HUES48 (cell line): ENCODE data around the gene TSC2.
A peak's percentile ranks its signal among the peaks of the same experiment; 100 is the strongest.

Experiments
- H3K27ac ChIP-seq: one replicate; pipeline ENCODE4 v1.7.0; 2013; ENCODE audit warnings: low read depth, low read length, inconsistent platforms
- H3K27me3 ChIP-seq: 2 replicates; pipeline ENCODE4 v1.6.1; 2013; ENCODE audit warnings: mild to moderate bottlenecking, low read length; ENCODE audit not compliant: control insufficient read depth, insufficient read depth
- H3K36me3 ChIP-seq: 2 replicates; pipeline ENCODE4 v1.6.1; 2013; ENCODE audit warnings: low read length; ENCODE audit not compliant: control insufficient read depth, insufficient read depth
- H3K4me1 ChIP-seq: 2 replicates; pipeline ENCODE4 v1.6.1; 2013; ENCODE audit warnings: mild to moderate bottlenecking, low read length; ENCODE audit not compliant: control insufficient read depth, insufficient read depth
- H3K4me3 ChIP-seq: 2 replicates; pipeline ENCODE4 v1.5.1; 2013; ENCODE audit warnings: mild to moderate bottlenecking, low read depth, low read length
- H3K9ac ChIP-seq: 2 replicates; pipeline ENCODE4 v1.6.1; 2013; ENCODE audit warnings: mild to moderate bottlenecking, low read depth, low read length, moderate library complexity
- H3K9me3 ChIP-seq: 2 replicates; pipeline ENCODE4 v1.6.1; 2013; ENCODE audit warnings: low read length; ENCODE audit not compliant: control insufficient read depth, insufficient read depth

TSC2 gene

GRCh38 chr16:2047330-2048115 is at the start of gene TSC2, which contains the start of gene NTHL1:
TSC2 (plus strand) TSS chr16:2047985; CDS start chr16:2048616, 631 bp downstream.
NTHL1 (minus strand) TSS chr16:2047834; CDS start chr16:2047823, 11 bp downstream.
- Histone ChIP-seq H3K4me1 (peaks cover 7% of the 10 kb centered on the region), H3K9ac (peak within 1 kb of the TSS; percentile 61), H3K9me3 (no peaks in the 10 kb centered on the region), H3K4me3 (peak within 1 kb of the TSS; percentile 93), H3K27me3 (no peaks in the 10 kb centered on the region), H3K27ac (peak within 1 kb of the TSS; percentile 47), H3K36me3 (peaks cover 31% of the 10 kb centered on the region)

DNA sequence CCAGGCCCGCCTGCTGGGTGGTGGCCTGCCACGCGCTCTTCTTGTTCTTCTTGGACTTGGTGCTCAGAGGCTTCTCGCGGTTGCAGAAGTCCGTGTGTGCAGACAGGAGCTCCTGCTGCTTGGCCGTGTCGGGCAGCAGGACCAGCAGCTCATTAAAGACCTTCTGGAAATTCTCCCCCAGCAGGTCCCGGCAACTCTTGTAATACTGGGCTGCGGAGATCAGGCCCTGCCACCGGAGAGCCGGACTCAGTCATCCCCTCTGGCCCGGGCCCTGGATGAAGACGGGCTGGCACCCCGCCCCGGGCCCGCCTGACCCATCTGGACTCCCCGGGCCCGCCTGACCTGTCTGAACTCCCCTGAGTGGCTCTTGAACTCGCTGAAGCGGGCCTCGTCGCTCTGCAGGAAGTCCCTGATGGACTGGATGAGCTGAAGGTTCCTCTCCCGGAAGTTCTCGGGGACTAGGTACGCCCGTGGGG is 49.4 kb upstream of the TSC2 start:
- Histone ChIP-seq H3K4me1 (no peaks in the 10 kb centered on the region), H3K27me3 (no peaks in the 10 kb centered on the region), H3K27ac (no peak overlapping the region), H3K9ac (no peak overlapping the region), H3K9me3 (no peaks in the 10 kb centered on the region), H3K4me3 (no peak overlapping the region), H3K36me3 (peaks cover 67% of the 10 kb centered on the region)

GRCh38 chr16:1998852-1999801 is 48.7 kb upstream of the TSC2 start:
- no peaks in the 10 kb centered on the region for H3K27me3 ChIP-seq
- peaks cover 1% of the 10 kb centered on the region; the same call in 1 of the 2 replicates for H3K4me1 ChIP-seq
- H3K27ac ChIP-seq: no peak overlapping the region
- H3K9me3 ChIP-seq: no peaks in the 10 kb centered on the region
- H3K4me3 ChIP-seq: no peak overlapping the region
- no peak overlapping the region for H3K9ac ChIP-seq
- peaks cover 68% of the 10 kb centered on the region for H3K36me3 ChIP-seq

DNA sequence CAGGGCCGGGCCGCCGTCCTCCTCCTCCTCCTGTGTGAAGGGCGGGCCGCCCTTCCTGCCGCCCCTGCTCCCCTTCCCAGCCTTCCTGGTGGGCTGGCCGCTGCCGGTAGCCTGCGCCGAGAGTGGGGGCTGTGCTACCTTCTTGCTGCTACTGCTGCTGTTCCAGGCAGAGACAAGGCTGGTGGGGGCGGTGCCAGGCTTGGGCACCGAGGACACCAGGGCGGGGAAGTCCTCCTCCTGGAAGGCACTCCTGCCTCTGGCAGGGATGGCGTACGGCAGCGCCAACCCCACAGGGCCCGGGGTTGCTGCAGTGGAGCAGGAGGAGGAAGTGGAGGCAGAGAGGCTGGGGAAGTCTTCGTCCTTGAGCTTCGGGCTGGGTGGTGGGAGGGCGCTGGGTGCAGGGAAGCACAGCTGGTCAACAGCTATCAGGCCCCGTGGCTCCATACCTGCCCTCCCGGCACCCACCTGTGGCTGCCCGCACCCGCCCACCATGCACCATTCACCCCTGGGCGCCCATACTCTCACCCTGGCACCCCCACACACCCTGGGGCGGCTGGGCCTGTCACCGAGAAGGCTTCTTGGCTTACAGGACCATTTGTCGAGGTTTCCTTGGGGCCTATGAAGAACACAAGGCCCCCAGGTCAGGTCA is 47.8 kb upstream of the TSC2 start:
- peaks cover 68% of the 10 kb centered on the region for H3K36me3 ChIP-seq
- no peaks in the 10 kb centered on the region for H3K9me3 ChIP-seq
- no peak overlapping the region for H3K9ac ChIP-seq
- H3K27ac ChIP-seq: no peak overlapping the region
- no peak overlapping the region for H3K4me3 ChIP-seq
- H3K27me3 ChIP-seq: no peaks in the 10 kb centered on the region
- H3K4me1 ChIP-seq: peaks cover 8% of the 10 kb centered on the region; the same call in 1 of the 2 replicates

- Histone ChIP-seq H3K4me1 (peaks cover 8% of the 10 kb centered on the region; the same call in 1 of the 2 replicates), H3K9ac (no peak overlapping the region), H3K27ac (no peak overlapping the region), H3K9me3 (no peaks in the 10 kb centered on the region), H3K27me3 (no peaks in the 10 kb centered on the region), H3K36me3 (peaks cover 68% of the 10 kb centered on the region), H3K4me3 (no peak overlapping the region)
Measured at GRCh38 chr16:2001035-2001434, 46.8 kb upstream of the TSC2 start.

GRCh38 chr16:2001456-2002355 is 46.1 kb upstream of the TSC2 start:
- no peak overlapping the region for H3K27ac ChIP-seq
- no peak overlapping the region for H3K9ac ChIP-seq
- H3K27me3 ChIP-seq: no peaks in the 10 kb centered on the region
- H3K4me1 ChIP-seq: peaks cover 8% of the 10 kb centered on the region; the same call in 1 of the 2 replicates
- H3K4me3 ChIP-seq: no peak overlapping the region
- H3K36me3 ChIP-seq: peaks cover 66% of the 10 kb centered on the region
- H3K9me3 ChIP-seq: no peaks in the 10 kb centered on the region

DNA sequence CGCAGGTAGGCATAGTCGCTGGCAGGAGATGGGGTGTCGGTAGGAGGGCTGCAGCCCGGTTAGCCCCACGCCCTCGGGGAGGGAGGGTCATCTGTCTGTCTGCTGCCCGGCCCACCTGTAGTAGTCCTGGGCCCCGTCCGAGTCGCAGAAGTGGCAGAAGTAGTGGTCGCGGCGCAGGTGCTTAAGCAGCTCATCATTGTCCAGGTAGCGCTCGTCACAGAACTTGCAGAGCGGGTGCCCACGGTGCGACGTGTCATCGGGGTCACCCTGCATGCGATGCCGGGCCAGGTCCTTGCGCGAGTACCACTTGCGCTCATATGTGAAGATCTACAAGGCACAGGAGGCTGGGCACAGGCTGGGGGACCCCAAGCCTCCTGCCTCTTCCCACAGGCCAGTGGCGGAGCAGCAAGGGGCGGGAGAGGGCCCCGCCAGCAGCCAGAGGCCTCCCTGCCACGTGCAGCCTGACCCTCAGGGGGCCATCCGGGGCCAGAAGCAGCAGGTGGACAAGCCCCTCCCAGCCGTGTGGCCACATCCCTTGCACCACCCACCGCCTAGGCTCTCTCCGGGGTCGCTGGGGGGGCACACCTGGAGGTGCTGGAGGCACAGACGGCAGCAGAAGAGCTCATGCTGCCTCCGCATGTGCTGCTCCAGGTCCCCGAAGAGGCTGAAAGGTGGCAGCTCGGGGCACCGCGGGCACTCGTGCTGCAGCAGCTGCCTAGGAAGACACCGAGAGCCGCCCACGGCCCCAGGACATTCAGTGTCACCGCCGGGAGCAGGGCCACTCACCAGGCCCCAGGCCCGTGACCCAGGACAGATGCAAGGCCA is 45.2 kb upstream of the TSC2 start:
- Histone ChIP-seq H3K4me3 (no peak overlapping the region), H3K9me3 (no peaks in the 10 kb centered on the region), H3K27ac (no peak overlapping the region), H3K9ac (no peak overlapping the region), H3K27me3 (no peaks in the 10 kb centered on the region), H3K4me1 (peaks cover 10% of the 10 kb centered on the region; the same call in 1 of the 2 replicates), H3K36me3 (peaks cover 58% of the 10 kb centered on the region)

DNA sequence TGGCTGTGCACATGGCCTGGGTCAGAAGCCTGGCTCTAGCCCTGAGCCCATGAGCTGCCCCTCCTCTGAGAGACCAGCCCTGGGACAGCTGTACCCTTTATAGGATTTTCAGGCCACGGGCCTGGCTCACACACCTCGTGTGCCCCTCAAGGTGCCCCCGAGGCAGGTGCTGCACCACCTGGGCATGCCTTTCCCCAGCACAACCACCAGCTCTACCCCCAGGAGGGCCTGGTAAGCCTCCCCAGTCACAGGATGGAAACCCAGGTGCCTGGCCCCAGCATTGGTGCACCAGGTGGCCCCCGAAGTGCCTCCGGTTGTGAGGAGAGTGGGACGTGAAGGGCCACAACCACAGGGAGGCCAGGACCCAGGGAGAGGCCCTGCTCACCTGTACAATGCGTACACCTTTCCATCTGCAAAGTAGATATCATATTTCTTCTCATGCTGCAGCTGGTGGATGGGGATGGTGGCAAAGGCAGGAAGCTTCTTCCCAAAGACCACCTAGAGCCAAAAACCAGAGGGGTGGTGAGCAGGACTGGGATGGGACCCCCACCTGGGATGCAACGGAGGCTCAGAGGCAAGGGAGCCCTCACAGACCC is 44.5 kb upstream of the TSC2 start:
- Histone ChIP-seq H3K36me3 (peaks cover 56% of the 10 kb centered on the region), H3K9ac (no peak overlapping the region), H3K27ac (no peak overlapping the region), H3K27me3 (no peaks in the 10 kb centered on the region), H3K4me1 (peaks cover 17% of the 10 kb centered on the region), H3K9me3 (no peaks in the 10 kb centered on the region), H3K4me3 (no peak overlapping the region)
